Parathyroid adenoma (tissue), 2 donors: Measurements from ENCODE around the gene LSM12.

Experiments used
- H2AFZ ChIP-seq: fragments of 300-600 bp; sonication (generic); one replicate; pipeline ENCODE4 v1.7.0; 2017; ENCODE audit warnings: antibody characterized with exemption, mild to moderate bottlenecking
- H3K27ac ChIP-seq: fragments of 300-600 bp; sonication (generic); one replicate; pipeline ENCODE4 v1.7.0; 2017
- H3K27me3 ChIP-seq: fragments of 300-600 bp; sonication (generic); one replicate; pipeline ENCODE4 v1.7.0; 2017; ENCODE audit warnings: low read length; ENCODE audit not compliant: control insufficient read depth, insufficient read depth
- H3K36me3 ChIP-seq: fragments of 300-600 bp; sonication (generic); one replicate; pipeline ENCODE4 v1.7.0; 2017; ENCODE audit warnings: low read length; ENCODE audit not compliant: control insufficient read depth, insufficient read depth
- H3K4me1 ChIP-seq: fragments of 300-600 bp; sonication (generic); one replicate; pipeline ENCODE4 v1.7.0; 2017; ENCODE audit warnings: control low read depth
- H3K4me2 ChIP-seq: fragments of 300-600 bp; sonication (generic); one replicate; pipeline ENCODE4 v1.7.0; 2017; ENCODE audit warnings: low read length
- H3K4me3 ChIP-seq: fragments of 300-600 bp; sonication (generic); one replicate; pipeline ENCODE4 v1.7.0; 2017; ENCODE audit warnings: low read depth, low read length
- H3K79me2 ChIP-seq: fragments of 300-600 bp; sonication (generic); one replicate; pipeline ENCODE4 v1.7.0; 2017; ENCODE audit warnings: control low read depth
- H3K9ac ChIP-seq: fragments of 300-600 bp; sonication (generic); one replicate; pipeline ENCODE4 v1.7.0; 2017; ENCODE audit warnings: mild to moderate bottlenecking
- H3K9me3 ChIP-seq: fragments of 300-600 bp; sonication (generic); one replicate; pipeline ENCODE4 v1.7.0; 2017; ENCODE audit warnings: low read length; ENCODE audit not compliant: control insufficient read depth
- TF ChIP-seq, protein P1 (sequence below): fragments of 300-600 bp; sonication (generic); IDR thresholded peaks from one replicate; pipeline ENCODE4 v1.7.0; 2017; ENCODE audit warnings: antibody characterized with exemption, mild to moderate bottlenecking
- donor health status: primary hyperparathyroidism.

LSM12 gene

GRCh38 chr17:44070455-44071197 is 4.2 kb upstream of the LSM12 start, which contains the start of gene G6PC3:
G6PC3 (plus strand) TSS chr17:44070735; CDS start chr17:44070966, 231 bp downstream.
- Histone ChIP-seq H2AFZ (peak within 1 kb of the TSS; percentile 78), H3K27me3 (no peaks in the 10 kb centered on the region), H3K79me2 (peaks cover 38% of the 10 kb centered on the region), H3K4me3 (peak within 1 kb of the TSS; percentile 81), H3K27ac (peak within 1 kb of the TSS; percentile 83), H3K36me3 (no peaks in the 10 kb centered on the region), H3K9me3 (no peaks in the 10 kb centered on the region), H3K4me2 (peak within 1 kb of the TSS; percentile 97), H3K4me1 (peaks cover 13% of the 10 kb centered on the region), H3K9ac (peak within 1 kb of the TSS; percentile 8)
- TF ChIP-seq, protein P1, sequence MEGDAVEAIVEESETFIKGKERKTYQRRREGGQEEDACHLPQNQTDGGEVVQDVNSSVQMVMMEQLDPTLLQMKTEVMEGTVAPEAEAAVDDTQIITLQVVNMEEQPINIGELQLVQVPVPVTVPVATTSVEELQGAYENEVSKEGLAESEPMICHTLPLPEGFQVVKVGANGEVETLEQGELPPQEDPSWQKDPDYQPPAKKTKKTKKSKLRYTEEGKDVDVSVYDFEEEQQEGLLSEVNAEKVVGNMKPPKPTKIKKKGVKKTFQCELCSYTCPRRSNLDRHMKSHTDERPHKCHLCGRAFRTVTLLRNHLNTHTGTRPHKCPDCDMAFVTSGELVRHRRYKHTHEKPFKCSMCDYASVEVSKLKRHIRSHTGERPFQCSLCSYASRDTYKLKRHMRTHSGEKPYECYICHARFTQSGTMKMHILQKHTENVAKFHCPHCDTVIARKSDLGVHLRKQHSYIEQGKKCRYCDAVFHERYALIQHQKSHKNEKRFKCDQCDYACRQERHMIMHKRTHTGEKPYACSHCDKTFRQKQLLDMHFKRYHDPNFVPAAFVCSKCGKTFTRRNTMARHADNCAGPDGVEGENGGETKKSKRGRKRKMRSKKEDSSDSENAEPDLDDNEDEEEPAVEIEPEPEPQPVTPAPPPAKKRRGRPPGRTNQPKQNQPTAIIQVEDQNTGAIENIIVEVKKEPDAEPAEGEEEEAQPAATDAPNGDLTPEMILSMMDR, result no peak

DNA sequence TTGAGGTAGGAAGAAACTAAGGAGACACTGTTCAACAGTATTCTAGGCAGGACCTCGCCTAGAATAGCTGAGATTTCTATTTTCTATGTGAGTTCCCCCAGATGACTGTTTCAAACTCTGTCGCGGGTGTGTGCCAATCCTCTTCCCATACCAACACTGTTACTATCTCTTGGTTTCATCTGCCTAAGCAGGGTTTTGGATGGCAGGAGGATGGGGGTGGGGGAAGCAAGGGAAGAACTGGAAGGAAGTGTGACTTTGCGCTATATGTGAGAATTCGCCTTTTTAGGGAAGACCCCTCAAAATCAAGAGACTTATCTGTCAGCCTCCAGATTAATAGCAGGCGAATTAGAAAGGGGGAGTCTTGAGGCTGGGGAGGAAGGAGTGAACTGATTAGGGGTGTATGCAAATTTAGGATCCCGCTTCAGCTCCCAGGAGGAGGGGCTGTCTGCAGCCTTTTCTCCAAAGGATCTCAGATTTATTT is 3.5 kb upstream of the LSM12 start:
- Histone ChIP-seq H3K4me2 (peak overlapping the region; percentile 97), H3K9ac (no peak overlapping the region), H2AFZ (peak overlapping the region; percentile 78), H3K27me3 (no peaks in the 10 kb centered on the region), H3K4me1 (peaks cover 13% of the 10 kb centered on the region), H3K9me3 (no peaks in the 10 kb centered on the region), H3K27ac (peak overlapping the region; percentile 83), H3K79me2 (peaks cover 38% of the 10 kb centered on the region), H3K36me3 (no peaks in the 10 kb centered on the region), H3K4me3 (peak overlapping the region; percentile 81)
- TF ChIP-seq, protein P1, result no peak

- no peaks in the 10 kb centered on the region for H3K36me3 ChIP-seq
- TF ChIP-seq, protein P1, result no peak
- peak overlapping the region; percentile 97 for H3K27ac ChIP-seq
- no peak overlapping the region for H3K4me2 ChIP-seq
- peak overlapping the region; percentile 82 for H2AFZ ChIP-seq
- H3K9ac ChIP-seq, result no peak overlapping the region
- peaks cover 30% of the 10 kb centered on the region for H3K79me2 ChIP-seq
- H3K27me3 ChIP-seq, result no peaks in the 10 kb centered on the region
- no peak overlapping the region for H3K4me3 ChIP-seq
- peaks cover 13% of the 10 kb centered on the region for H3K4me1 ChIP-seq
- H3K9me3 ChIP-seq, result no peaks in the 10 kb centered on the region
These were observed 1.1 kb upstream of the LSM12 start for GRCh38 chr17:44067545-44067940.

- TF ChIP-seq, protein P1, result no peak
- peak overlapping the region; percentile 82 for H2AFZ ChIP-seq
- H3K36me3 ChIP-seq, result no peaks in the 10 kb centered on the region
These were observed 735 bp downstream of the LSM12 start for GRCh38 chr17:44065668-44066203.

More at GRCh38 chr17:44065668-44066203, 735 bp downstream of the LSM12 start:
- H3K4me2 ChIP-seq, result peak overlapping the region; percentile 99
- no peaks in the 10 kb centered on the region for H3K9me3 ChIP-seq
- H3K27me3 ChIP-seq, result no peaks in the 10 kb centered on the region
- peak overlapping the region; percentile 97 for H3K27ac ChIP-seq
- H3K4me3 ChIP-seq, result peak overlapping the region; percentile 91
- H3K79me2 ChIP-seq, result peaks cover 37% of the 10 kb centered on the region
- H3K9ac ChIP-seq, result peak overlapping the region; percentile 95
- peaks cover 5% of the 10 kb centered on the region for H3K4me1 ChIP-seq
